Cardiac fibroblast (primary cell): ENCODE results near the gene CCDC136.

ENCODE experiments used
- DNase-seq, 2 donors: peaks; one replicate each; pipeline versions ENCODE4 v3.0.0 to v3.0.0-alpha.2; 2010; ENCODE audit warnings: low read depth in 2 of 2
- H3K4me3 ChIP-seq, 2 donors: replicated peaks in 1 of 2; 1 replicate in 1 of 2; 2 replicates in 1 of 2; pipeline ENCODE4 v1.5.1; 2011; ENCODE audit warnings: low read depth in 2 of 2, low read length in 2 of 2, mild to moderate bottlenecking in 2 of 2, moderate library complexity in 1 of 2
- TF ChIP-seq, protein P1 (sequence below): IDR thresholded peaks from one replicate; pipeline ENCODE4 v1.5.1; 2011; ENCODE audit warnings: low read depth, mild to moderate bottlenecking, low read length, inconsistent platforms

Gene CCDC136

DNA sequence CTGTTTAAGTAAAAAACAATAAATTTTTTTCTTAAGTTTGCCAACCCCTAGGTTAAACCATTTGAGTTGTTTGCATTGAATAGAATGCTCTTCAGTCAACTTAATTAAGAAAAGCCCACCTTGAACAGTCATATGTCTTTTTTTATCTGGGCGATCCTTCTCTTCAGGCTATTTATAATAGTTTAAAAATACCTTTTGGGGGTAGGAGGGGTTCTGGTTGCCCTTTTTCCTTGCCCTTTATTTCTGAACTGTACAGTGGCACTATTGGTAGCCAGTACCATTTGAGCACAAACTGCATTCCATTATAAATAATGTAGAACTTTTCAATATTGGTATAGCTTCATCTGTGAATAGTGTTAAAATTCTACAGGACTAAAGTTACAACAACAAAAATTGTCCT is 39.5 kb upstream of the CCDC136 start:
- DNase-seq, result no peak
- no peak overlapping the region for H3K4me3 ChIP-seq
- TF ChIP-seq, protein P1, sequence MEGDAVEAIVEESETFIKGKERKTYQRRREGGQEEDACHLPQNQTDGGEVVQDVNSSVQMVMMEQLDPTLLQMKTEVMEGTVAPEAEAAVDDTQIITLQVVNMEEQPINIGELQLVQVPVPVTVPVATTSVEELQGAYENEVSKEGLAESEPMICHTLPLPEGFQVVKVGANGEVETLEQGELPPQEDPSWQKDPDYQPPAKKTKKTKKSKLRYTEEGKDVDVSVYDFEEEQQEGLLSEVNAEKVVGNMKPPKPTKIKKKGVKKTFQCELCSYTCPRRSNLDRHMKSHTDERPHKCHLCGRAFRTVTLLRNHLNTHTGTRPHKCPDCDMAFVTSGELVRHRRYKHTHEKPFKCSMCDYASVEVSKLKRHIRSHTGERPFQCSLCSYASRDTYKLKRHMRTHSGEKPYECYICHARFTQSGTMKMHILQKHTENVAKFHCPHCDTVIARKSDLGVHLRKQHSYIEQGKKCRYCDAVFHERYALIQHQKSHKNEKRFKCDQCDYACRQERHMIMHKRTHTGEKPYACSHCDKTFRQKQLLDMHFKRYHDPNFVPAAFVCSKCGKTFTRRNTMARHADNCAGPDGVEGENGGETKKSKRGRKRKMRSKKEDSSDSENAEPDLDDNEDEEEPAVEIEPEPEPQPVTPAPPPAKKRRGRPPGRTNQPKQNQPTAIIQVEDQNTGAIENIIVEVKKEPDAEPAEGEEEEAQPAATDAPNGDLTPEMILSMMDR, result no peak

GRCh38 chr7:128755075-128755818 is 36.5 kb upstream of the CCDC136 start:
- DNase-seq, result no peak
- TF ChIP-seq, protein P1, result no peak
- no peak overlapping the region for H3K4me3 ChIP-seq

GRCh38 chr7:128755819-128756476 is 35.8 kb upstream of the CCDC136 start:
- H3K4me3 ChIP-seq, result no peak overlapping the region
- TF ChIP-seq, protein P1, result no peak
- DNase-seq, result peak; percentile 66 to 95

- peak in 1 of 2 donors; percentile 15 for DNase-seq
- TF ChIP-seq, protein P1, result no peak
- H3K4me3 ChIP-seq, result no peak overlapping the region
Measured at GRCh38 chr7:128757203-128757602, 34.6 kb upstream of the CCDC136 start.

GRCh38 chr7:128758553-128758952 is 33.2 kb upstream of the CCDC136 start:
- no peak for DNase-seq
- TF ChIP-seq, protein P1, result no peak
- H3K4me3 ChIP-seq, result no peak overlapping the region

DNA sequence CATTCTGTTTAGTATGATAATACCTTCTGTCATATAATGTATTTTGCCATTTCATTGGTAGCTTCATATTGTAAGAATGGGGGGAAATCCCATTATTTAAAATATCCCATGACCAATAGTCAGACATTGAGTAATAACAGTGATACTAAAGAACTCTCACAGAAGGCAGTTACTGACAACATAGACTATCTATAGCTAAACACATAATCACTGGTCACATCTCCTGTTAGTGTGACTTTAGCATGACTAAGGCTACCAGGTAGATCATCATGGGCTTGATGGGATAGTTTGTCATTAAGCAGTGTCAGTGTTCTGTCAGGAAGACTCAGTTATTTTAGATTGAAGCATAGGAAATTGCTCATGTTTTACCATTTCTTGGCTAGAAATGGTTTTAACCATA is 32.5 kb upstream of the CCDC136 start:
- DNase-seq, result no peak
- TF ChIP-seq, protein P1, result no peak
- H3K4me3 ChIP-seq, result no peak overlapping the region
